HG02759 (cell line): ENCODE data around the gene FRMD4A.
"Not testable (repeated sequence)": the region's sequence is repeated elsewhere in the genome, so short reads cannot be mapped to it uniquely, and the experiment has no call there.

Experiments
- ATAC-seq: cut with Tn5 transposase; IDR thresholded peaks from one replicate; pipeline ENCODE4 v1.9.1; 2021; ENCODE audit warnings: mild to moderate bottlenecking, moderate library complexity; ENCODE audit not compliant: unreplicated experiment

The FRMD4A gene

DNA sequence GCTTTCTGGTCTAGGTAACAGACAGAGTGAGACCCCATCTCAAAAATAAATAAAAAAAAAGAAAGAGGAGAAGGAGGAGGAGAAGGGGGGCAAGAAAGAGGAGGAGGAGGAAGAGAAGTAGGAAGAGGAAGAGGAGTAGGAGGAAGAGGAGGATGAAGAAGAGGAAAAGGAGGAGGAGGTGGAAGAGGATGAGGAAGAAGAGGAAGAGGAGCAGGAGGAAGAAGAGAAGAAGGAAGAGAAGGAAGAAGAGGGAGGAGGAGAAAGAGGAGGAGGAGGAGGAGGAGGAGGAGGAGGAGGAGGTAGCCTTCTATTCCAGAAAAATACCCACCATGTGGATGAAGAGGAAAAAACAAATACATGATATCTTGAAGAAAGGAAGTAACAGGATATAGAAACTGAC, 172.1 kb downstream of the FRMD4A start:
- ATAC-seq, result no peak

DNA sequence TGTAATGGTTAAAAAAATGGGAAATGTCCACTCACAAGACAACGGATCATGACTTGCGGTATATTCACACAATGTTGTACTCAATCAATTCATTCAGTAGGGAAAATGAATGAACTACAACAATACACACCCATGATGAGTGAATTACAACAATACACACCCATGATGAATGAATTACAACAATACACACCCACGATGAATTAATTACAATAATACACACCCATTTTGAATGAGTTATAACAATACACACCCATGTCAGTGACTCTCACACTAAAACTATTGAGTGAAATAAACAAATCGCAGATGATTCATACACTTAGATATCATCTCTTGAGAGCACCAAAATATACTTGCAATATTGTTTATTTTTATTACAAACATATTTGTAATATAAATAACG, 174.6 kb downstream of the FRMD4A start:
- ATAC-seq, result no peak

DNA sequence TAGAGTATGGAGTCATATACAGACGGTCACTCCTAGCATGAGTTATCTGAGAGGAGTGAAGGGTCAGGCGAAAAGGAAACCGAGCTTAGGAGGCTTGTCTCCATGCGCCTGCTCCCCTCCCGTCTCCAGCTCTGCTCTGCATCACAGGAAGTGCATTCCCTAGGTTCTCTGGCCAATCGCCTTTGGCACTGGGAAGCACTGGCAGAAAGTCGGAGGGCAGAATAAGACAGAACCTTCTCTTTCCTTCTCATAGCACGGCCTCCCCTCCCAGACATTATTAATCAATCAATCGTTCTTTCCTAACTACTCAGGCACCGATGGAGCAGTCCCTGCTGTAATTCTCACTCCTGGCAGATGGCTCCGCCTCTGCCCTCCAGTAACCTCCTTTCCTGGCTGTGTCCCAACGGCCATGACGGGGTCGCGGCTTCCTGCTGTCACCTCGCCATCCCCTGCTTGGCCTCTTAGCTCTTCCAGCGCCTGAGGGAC, 177.1 kb downstream of the FRMD4A start:
- ATAC-seq, result no peak

DNA sequence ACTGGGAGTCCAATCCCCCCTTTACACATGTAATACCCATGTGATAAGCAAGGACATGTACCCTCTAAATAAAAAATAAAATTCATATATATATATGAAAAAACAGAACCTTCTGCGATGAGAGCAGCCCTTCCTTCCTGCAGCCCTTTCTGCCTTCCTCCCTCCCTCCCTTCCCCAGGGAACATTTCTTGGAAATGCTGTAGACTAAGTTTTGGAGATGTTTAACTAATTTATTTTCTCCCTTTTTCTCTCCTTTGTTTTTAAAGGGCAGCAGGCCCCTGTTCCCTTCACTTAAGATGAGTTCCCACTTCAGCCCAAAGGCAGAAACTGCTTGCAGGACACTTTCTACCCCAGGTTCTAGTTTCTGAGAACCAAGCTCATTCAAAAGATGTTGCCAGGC, 179.2 kb downstream of the FRMD4A start:
- ATAC-seq, result no peak

DNA sequence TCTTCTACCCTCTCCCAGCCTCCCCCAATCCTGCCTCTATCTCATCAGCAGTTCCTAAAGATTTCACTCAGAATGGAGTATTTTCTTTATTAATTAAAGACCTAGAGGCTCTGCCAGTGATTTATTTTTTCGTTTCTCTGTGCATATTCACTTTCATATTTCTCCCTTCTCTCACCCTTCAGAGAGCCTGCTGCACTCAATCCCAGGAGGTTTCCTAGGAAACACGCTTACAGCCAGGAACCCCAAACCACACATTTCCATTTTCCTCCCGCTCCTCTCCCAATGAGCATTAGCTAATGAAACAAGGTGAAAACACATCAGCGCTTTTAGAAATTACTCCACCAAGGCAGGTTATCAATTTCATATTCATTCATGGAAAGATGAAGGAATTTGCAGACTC, 180.2 kb downstream of the FRMD4A start:
- no peak for ATAC-seq

DNA sequence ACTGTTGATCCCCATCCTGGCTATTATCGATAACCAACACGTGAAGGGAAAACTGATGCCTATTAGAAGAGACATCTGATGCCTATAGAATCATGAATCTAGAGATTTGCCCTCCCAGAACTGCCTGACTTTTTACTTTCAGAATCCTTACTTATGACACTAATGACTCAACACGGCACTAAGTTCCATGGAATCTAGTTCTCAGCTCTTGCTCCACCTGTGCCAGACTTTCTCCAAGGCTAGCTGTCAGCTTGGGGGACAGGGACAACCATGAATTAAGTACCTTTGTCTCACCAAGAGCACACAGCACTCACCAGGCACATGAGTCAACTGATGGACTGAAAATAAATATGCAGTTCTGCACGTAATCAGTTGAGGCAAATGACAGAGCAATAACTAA, 184.2 kb downstream of the FRMD4A start:
- no peak for ATAC-seq

DNA sequence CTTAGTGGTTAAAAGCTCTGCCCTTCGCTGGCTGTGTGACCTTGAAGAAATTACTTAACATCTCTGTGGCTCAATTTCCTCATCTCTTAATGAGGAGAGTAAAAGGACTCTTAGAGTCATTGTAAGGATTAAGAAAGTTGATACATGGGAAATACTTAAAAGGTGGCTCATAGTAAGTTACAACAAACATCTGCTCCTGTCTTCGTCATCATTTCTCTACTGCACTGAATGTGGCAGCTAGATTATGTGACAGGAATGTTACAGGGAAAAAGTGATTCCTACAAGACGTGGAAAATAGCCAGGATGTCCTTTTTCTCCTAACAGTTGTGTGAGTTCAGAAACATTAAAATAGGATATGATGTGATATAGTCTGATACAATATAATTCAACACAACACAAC, 184.7 kb downstream of the FRMD4A start:
- no peak for ATAC-seq

DNA sequence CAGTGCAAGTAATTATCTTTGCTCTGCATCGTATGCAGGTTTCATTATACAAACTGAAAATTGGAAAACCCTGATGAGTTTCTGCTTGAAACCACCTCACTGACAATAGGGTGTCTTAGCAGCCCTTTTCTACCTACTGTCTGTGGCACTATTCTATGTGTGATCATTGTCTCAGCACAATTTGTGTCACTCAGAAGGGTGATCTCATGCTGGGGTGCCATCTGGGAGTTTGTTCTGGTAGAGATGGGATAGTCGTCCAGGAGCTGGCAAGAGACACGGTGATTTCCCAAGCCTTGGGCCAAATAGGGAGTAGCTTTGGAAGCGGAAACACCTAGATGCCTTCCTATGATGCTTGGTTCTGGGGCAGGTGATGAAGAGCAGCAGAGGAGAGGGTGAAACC, 186.3 kb downstream of the FRMD4A start:
- ATAC-seq, result no peak

DNA sequence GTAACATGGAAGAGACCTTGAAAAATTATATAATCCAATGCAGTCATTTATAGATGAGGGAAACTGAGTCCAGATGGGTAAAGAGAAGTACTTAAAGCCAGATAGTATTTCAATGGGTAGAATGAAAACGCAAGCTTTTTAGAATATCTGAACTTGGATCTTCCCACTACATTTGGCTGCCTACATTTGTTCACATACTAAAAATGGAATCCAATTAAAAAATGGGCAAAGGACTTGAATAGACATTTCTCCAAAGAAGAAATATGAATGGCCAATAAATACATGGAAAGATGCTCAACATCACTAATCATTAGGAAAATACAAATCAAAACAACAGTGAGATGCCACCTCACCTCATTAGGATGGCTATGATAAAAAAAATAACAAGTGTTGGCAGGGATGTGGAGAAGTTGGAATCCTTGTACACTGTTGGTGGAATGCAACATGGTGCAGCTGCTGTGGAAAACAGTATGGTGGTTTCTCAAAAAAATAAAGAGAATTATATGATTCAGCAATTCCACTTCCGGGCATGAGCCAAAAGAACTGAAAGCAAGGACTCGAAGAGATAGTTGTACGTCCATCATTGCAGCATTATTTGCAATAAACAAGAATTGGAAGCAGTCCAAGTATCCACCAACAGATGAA, 188.0 kb downstream of the FRMD4A start:
- ATAC-seq, result no peak

DNA sequence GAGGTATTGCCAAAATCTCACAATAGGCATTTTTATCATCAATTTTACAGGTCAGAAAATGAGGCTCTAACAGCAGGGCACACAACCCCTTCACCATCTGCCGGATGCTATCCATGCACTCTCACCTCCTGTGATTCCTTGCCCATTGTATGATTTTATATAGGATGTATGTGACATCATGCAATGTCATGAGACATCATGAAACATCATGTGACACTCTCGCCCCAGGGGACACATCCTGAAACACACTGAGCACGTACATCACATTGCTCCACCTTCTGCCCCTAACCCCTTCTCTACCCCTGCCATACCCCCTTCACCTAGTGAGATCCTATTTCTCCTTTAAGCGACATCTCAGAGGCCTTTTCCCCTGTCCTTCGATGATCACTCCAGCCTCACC, 189.4 kb downstream of the FRMD4A start:
- ATAC-seq, result no peak

DNA sequence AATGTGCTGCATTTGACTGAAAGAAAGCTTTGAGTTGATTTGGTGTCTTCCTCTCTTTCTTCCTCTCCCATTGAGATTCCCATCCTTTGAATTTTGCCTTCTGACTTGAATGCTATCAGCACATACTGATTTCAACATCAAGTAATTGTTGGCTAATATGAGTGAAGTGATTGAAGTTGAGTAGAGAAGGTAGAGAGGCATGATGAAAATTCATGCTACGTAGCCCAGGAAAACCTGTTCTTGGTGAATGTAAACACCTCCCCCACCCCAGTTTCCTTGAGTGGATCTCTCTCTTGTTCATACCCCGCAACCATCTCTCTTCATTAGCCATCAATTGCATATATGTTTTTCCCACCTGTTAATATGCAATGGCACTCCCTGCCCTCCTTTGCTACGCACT, 193.3 kb downstream of the FRMD4A start:
- no peak for ATAC-seq

DNA sequence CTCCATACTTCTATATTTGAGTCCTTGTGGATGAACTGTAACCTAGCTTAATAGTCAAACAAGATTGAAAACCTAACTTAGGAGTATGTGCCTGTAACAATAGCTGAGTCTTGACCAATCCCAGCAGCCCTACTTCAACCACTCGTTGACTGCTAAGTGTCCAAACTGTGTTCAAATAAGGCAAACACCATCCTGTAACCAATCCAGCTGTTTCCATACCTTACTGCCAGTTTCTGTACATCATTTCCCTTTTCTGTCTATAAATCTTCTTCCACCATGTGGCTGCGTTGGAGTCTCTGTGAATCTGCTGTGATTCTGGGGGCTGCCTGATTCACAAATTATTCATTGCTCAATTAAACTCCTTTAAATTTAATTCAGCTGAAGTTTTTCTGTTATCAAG, 195.5 kb downstream of the FRMD4A start:
- ATAC-seq, result not testable (repeated sequence)

DNA sequence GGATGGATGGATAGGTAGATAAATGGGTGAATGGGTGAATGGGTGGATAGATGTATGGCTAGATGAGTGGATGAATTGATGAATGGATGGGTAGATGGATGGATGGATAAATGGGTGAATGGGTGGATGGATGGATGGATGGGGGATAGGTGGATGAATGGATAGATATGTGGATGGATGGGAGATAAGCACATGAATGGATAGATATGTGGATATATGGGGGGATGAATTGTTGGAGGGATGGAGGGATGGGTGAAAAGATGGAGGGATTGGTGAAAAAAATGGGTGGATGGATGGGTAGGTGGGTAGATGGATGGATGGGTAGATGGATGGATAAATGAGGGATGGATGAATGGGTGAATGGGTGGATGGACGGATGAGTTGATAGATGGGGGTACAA, 196.4 kb downstream of the FRMD4A start:
- no peak for ATAC-seq

DNA sequence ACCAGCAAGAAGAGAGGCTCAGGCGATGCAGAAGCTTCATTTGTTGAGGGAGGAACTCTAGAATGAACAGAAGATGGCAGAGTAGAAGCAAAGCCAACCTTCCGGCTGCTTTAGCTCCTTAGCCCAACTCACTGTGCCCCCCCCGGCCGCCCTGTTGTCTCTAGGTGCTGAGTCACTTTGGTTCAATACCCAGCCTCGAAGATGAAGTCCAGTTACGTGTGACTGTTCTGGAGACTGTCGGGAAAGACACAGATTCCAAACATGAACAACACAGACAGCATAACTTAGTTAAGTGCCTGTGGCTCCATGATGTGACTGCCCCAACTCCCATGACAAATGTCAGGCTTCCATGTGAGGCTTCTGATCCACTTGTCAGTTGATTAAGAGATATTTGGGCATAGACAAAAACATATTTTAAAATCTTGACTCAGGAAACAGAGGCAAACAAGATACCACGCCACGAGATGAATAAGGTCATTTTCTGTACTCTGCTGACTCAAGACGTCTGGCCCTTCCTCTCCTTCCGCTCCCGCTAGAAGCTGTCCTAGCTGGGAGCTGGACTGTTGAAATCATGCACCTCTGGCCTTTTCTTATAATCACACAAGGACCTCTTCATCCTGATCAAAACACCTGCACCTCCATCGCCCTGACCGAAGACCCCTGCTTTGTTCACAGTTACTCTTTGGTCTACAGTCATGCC, 199.3 kb downstream of the FRMD4A start:
- ATAC-seq, result no peak

DNA sequence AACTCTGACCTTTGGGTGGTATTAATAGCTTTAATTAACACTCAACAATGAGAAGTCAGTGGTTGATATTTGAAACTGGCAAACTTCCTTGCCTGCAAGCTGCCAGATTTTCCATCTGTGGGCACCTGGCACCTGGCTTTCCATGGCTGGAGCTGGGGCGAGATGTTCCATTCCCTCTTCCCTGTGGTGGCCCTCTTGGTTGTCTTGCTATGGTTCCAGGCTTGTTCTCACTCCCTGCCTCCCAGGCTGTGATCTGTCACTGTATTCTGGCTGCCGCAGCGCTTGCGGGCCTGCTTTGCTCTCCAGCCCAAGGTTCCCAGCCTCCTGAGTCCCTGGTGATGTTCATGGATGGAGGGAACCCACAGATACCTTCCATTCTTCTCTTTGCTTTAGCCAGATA, 201.0 kb downstream of the FRMD4A start:
- ATAC-seq, result no peak

DNA sequence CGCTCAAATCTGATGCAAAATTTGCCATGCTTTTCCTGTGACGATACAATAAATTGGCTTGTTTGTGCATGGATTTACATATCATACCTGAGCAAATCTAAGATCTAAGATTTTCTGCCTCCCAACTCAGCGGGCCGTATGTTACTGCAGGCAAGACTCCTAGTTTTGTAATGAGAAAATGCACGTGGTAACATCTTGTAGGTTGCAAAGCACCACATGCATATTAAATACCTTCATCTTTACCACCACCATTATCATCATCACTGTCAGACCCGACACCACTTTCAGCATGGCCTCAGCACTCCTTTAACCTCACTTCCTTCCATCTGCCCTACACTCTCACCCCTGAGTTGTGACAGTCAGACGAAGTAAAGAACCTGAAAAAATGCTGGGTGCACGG, 202.2 kb downstream of the FRMD4A start:
- no peak for ATAC-seq

DNA sequence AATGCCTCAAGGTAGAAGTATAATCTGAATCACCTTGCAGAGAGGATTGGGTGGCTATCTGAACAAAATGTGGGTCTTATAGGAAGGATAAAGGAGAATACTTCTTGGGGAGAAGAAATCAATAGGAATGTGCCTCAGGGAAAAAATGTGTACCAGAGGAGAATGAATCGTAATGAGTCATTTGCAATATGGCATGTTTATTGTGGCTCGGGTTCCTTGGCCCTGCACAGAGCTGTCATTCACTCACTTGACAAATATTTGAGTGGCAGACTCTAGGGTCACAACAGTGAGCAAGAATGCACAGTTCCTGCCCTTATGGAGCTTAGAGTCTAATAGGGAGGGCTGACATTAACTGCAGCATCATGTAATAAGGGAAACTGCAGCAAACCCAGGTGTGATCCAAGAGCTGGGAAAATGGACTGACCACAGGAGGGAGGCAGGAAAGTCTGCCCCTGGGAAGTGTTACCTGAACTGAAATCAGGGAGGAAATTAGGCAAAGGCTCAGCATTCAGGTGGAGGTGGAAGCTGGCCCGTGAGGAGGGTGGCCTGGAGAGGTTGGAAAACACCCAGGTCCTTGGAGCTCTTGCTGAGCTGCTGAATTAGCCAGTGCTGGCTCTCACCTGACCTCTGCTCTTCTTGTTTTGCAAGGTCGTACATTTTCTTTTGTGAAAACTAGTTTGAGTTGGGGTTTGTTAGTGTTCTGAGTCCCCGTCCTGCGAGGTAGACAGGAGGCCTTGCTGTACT, 203.9 kb downstream of the FRMD4A start:
- no peak for ATAC-seq

DNA sequence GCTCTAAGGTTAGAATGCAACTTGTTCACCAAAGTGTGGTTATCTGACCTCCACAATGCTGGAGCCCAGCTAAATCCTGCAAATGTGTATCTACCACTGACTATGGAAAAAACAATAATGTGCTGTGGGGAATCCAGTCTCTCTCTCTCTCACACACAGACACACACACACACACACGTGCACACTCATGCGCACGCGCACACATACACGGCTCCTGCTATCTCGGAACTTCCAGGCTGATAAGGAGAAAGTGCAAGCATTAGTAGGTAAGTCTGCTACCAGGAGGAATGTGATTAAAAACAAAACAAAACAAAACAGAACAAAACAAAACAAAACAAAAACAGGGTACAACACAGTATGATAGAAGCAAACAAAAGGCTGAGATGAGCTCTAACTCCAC, 205.2 kb downstream of the FRMD4A start:
- no peak for ATAC-seq

DNA sequence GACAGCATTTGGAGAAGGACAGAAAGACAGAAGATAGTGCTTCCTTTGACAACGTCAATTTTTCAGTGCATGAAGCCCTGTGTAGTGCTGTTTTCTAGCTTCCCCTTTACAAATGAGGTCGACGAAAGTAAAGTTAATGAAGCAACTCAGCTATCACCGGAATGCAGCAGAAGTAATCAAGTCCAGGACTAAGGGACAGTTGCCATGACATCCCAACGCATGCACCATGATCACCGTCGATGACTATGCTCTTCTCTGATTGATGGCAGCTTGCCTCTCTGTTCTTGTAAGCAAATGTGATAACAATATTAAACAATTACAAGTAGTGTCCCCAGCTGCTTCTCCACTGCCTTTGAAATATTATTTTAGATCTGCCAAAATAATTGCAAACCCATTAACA, 205.8 kb downstream of the FRMD4A start:
- no peak for ATAC-seq

DNA sequence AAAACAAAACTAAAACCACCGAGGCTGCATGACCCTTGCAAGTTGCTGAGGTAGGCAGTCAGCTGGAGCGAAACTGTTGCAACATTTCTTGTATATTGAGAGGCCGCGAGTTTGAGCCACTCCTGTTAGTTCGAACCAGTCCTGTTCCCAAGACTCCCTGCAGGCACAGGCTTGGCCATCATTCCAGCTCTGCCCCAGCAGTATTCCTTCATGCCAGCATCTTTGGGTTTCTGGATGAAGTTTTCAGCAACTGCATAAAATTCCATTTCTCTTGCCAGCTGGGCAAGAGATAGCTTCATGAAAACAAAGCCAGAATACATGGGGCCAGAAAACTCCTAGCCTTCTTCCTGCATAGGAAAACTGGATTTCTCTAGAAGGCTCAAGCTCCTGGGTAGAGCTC, 207.6 kb downstream of the FRMD4A start:
- ATAC-seq, result no peak

DNA sequence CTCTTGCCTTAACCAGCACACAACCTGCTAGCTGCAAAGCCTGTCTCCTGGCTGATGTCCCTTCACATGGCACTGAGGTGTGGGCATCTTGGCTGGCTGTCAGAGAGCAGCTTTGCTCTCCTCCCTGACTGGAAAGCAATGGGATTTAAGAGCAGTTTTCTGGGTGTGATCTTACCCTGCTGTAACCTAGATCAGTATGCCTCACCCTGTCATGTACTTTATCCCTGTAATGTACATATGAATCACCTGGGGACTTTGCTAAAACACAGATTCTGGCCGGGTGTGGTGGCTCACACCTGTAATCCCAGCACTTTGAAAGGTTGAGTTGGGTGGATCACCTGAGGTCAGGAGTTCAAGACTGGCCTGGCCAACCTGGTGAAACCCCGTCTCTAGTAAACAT, 209.9 kb downstream of the FRMD4A start:
- ATAC-seq, result no peak

DNA sequence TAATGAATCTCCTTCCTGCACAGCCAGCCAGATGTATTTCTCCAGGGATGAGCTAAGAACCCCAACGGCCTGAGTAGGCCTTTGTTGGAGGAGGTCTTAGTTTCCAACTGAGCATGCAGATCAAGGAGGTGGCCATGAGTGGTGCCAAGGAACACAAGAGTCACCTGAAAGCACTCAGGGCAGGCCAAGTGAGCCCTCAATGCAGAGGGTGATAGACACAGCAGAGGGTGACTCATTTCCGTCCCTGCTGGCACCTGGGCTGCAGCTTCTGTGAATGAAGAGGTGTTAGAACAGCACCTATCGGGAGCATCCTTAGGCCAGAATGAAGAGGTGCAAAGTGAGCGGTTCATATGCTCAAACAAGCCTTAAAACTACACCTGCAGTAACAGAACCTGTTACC, 211.8 kb downstream of the FRMD4A start:
- ATAC-seq, result no peak
